ENCODE data around the gene MAN1B1.
A peak's percentile ranks its signal among the peaks of the same experiment; 100 is the strongest.
"Not testable (repeated sequence)": the region's sequence is repeated elsewhere in the genome, so short reads cannot be mapped to it uniquely, and the experiment has no call there.

MAN1B1 gene

DNA sequence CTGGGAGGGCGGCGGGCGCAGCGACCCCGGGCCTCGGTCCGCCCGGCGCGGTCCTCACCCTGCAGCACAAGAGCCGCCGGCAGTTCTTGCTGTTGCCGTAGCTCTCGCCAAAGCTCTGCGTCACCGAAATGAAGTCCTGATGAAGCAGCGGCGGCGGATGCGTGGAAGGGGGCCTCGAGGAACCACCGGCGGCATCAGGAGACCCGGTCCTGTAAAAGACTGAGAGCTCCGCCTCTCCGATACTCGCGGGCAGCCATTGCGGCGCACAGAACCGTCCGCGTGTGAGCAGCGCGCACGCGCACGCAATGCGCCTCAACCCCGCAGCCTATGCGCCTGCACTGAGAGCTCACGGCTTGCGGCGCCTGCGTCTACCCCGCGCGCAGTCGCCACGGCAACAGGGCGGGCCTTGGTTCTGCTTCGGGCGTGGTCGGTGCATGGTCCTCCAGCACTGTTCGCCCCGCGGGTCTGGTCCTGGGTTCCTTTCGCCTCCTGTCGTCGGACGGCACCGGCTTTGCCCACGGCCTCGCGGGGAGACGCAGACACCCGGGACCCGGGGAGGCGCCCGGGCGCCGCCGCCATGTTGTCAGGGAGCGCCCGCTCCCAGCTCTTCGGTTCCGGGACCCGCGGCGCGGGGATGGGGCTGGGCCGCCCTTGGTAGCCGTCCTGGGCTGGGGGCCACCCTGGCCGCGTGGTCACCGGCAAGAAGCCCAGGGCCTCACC is 42.8 kb downstream of the MAN1B1 start:
- peak; percentile 94 for DNase-seq

DNA sequence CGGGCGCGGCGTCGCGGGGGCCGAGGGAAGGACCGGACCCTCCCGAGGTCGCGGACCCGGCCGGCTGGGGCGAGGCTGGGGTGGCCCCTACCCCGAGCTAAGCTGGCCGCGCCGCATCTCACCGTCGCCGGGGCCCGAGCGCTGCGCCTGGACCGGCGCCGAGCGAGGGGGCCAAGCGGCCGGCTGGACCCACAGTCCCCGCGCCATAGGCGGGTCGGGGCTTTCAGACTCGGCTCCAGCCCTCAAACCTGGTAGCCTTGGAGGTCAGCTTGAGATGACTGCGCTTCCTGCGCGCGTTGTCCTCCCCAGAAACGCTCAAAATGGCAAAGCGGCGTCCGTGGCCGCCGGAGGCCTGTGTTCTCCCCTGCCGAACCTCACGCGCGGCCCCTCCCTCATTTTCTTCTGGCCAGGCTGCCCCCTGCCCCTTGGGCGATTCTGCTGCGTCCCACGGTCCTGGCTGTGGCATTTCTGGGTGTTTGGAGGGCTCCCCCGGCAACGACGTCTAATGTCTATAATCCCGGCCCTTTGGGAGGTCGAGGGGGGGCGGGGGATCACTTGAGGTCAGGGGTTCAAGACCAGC is 43.5 kb downstream of the MAN1B1 start:
- no peak for DNase-seq

DNA sequence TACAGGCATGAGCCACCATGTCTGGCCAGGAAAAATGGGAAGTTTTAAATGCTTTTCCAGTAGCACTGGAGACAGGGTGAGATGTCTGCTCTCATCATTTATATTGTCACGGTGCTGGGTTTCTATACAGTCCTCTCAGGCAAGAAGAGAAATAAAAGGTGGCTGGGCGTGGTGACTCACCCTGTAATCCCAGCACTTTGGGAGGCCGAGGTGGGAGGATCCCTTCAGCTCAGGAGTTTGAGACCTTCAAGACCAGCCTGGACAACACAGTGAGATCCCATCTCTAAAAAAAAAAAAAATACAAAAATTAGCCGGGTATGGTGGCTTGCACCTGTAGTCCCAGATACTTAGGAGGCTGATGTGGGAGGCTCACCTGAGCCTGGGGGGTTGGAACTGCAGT is 47.4 kb downstream of the MAN1B1 start:
- no peak for DNase-seq

DNA sequence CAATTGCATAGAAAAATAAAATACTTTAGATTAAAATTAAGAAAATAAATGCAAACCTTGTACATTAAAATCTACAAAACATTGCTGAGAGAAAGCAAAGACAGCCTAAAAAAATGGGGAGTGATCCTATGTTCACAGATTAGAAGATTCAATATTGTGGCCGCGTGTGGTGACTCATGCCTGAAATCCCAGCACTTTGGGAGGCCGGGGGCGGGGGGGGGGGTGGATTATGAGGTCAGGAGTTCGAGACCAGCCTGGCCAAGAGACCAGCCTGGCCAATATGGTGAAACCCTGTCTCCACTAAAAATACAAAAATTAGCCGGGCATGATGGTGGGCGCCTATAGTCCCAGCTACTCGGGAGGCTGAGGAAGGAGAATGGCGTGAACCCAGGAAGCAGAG is 48.4 kb downstream of the MAN1B1 start:
- not testable (repeated sequence) for DNase-seq

DNA sequence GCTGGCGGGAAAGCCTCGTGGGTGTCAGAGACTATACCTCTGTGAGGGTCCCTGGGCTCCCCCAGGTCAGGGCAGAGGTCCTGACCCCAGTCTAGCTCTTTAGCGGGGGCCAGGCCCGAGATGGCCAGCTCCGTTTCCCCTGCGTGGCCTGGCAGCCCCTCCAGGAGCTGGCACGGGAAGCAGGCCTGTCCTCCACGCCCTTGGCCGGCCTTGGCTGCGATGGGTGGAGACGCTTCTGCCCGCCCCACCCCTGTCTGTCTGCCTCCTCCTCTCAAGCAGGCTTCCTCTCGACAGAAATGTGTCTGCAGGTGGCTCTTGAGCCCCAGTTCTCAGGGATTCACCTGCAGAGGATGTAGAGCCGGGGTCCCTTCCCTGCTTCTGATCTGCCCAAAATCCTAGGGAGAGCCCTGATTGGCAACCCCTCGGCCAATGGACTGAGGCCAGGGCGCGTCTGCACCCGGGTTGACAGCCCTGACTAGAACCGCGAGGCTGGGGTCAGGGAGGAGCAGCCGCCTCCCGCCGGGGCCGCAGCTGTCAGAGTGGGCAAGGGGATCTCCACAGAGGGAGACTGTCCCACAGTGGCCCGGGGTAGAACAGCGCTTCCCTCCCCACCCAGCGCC is 49.6 kb downstream of the MAN1B1 start:
- no peak for DNase-seq

DNA sequence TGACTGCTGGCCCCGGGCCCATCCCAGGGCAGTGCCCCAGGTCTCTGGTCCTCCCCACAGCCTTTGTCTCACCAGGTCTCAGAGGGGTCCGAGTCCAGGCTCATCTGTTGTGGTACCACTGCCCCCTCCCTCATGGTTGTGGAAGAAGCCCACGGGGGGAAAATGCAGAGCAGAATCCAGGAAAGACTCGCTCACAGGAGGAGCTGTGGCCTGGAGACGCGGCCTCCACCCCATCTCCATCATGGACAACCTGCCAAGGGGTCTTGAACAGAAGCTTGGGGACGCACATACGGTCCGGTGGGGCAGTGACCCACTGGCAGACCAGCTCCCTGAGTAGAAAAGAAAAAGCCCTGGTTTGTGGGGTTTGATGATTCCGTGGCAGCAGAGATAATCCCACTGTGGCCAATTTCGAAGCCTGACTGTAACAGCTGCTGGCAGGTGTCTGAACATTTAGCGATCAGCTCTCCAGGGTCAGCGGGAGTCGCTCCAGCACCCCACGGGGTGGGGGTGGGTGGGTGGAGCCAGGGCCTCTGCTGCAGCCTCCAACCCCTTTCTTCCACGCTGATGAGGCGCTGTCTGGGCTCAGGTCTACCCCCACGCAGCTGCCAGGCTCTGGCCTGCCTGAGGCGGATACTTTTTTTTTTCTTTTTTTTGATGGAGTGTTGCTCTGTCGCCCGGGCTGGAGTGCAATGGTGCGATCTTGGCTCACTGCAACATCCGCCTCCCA is 50.3 kb downstream of the MAN1B1 start:
- no peak for DNase-seq

DNA sequence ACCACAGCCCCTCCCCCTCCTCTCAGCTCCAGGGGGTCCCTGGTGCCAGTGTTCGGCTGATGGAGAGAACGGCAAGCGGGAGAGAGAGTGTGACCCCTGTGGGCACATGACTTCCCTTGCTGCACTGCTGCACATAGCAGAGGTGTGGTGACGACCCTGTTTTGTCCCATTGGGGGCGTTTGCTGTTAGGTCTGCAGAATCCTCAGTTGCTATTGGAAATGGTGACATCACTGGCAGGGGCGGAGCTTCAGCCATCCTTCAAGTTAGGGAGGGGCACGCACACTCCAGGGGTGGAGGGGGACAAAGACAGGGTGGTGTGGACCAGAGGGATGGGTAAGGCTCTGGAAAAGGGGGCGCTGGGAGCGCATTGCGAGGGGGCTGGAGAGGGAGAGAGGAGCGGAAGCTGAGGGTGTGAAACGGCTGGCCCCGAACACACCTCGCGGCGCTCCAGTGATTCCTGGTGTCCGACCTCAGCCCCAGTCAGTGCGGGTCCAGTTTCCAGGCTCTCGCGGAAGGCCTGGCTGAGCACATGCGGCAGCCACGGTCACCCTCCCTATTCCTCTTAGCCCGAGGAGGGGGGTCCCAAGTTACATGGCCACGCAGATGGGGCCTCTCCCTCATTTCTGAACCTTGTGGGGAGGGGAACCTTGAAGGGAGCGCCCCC is 51.4 kb downstream of the MAN1B1 start:
- peak; percentile 35 for DNase-seq

DNA sequence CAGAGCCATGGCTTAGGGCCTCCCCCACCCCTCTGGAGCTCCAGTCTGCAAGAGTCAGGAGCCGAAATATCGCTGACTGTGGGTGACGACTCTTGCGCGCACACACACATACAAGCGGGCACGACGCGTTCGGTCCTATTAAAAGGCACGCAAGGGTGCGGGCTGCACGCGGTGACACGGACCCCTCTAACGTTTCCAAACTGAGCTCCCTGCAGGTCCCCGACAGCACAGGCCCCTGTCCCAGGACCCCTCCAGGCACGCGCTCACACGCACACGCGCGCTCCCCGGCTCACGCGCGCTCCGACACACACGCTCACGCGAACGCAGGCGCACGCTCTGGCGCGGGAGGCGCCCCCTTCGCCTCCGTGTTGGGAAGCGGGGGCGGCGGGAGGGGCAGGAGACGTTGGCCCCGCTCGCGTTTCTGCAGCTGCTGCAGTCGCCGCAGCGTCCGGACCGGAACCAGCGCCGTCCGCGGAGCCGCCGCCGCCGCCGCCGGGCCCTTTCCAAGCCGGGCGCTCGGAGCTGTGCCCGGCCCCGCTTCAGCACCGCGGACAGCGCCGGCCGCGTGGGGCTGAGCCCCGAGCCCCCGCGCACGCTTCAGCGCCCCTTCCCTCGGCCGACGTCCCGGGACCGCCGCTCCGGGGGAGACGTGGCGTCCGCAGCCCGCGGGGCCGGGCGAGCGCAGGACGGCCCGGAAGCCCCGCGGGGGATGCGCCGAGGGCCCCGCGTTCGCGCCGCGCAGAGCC is 52.1 kb downstream of the MAN1B1 start, which contains the start of gene GRIN1:
Gene GRIN1, plus strand, starts transcription at position 433 of the 746 bp plus-strand sequence. CDS start 333 bp downstream, outside the sequence.
- DNase-seq: peak; percentile 39

DNA sequence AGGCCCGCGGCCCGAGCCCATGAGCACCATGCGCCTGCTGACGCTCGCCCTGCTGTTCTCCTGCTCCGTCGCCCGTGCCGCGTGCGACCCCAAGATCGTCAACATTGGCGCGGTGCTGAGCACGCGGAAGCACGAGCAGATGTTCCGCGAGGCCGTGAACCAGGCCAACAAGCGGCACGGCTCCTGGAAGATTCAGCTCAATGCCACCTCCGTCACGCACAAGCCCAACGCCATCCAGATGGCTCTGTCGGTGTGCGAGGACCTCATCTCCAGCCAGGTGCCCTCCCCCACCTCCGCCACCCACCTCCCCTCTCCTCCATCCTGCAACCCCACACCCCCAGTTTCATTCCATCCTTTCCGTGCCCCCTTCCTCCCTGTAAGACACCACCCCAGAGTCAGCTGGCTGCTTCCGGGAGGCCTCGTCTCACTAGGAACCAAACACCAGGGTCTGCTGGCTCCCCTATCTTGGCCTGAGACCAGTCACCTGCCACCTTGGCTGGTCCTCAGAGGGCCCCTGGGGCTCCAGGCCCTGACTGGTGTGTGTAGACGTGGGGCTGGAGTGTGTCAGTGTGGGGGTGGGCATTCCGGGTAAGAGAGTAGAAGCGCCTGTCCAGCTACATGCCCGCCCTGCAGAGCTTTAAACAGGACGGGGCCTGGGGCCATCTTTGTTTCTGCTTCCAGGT is 52.8 kb downstream of the MAN1B1 start:
- DNase-seq: no peak

DNA sequence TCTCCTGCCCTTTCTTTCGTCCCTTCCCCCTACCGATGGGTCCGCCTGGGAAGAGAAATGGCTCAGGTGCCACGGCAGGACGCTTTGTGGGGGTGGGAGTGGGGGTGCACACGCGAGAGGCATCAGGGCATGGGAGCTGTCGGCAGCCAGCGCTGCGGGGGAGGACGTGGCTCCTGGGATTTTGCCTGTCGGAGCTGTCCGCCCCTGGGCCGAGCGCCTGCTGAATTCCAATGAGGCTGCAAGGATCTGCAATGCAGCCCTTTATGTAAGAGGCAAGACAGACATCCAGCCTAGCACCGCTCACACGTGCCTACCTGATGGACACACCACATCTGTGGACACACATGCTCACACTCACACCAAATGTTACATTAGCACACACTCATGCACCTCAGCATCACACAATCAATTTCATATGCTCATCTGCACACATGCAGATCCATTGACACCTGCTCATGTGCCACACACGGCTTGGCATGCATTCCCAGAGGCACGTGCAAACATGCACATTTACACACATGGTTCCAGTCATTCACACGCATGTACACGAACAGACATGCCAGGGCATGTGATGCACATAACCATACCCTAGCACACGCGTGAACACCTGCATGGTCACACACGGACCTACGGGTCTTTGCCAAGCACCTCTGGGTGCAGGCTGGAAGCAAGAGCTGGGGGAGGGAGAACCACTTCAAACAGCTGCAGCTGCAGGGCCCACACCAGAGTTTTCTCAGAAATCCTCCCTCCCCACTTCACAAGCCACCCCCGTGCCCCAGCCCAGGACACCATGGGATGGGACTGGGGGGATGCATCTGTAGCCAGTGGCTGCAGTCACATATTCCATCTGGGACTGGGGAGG is 53.6 kb downstream of the MAN1B1 start:
- DNase-seq: no peak

DNA sequence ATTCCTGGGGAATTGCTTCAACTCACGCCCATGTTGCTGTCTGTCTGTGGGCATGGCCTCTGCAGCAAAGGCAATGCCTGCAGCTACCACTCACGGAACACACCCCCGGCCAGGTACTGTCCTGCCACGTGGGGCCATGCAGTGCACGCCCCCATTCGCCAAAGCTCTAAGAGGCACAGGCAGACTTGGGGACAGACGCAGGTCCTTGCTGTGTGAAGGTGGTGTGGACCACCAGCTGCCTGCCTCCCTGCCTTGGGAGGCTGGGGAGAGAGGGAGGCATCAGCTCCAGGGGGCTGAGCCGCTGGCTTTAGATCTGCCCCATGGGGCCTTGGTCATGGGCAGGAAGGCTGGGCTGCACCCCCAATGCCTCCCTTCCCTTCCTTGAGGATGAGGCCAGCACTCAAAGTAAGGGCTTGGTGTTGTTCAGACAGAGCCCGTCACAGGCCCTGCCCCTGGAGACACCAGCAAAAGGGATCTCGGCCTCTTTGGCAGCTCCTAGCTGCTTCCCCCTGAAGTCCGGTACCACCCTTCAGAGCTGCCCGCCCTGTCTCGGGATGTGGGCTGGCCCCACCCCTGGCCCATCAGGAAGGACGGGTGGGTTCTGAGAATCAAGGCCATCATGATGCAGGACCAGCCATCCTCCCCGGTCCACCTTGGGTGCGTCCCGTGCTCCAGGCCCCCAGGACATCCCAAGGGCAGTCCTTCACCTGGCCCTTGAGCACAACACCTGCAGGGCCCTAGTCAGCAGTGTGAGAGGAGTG is 54.4 kb downstream of the MAN1B1 start:
- DNase-seq: no peak

DNA sequence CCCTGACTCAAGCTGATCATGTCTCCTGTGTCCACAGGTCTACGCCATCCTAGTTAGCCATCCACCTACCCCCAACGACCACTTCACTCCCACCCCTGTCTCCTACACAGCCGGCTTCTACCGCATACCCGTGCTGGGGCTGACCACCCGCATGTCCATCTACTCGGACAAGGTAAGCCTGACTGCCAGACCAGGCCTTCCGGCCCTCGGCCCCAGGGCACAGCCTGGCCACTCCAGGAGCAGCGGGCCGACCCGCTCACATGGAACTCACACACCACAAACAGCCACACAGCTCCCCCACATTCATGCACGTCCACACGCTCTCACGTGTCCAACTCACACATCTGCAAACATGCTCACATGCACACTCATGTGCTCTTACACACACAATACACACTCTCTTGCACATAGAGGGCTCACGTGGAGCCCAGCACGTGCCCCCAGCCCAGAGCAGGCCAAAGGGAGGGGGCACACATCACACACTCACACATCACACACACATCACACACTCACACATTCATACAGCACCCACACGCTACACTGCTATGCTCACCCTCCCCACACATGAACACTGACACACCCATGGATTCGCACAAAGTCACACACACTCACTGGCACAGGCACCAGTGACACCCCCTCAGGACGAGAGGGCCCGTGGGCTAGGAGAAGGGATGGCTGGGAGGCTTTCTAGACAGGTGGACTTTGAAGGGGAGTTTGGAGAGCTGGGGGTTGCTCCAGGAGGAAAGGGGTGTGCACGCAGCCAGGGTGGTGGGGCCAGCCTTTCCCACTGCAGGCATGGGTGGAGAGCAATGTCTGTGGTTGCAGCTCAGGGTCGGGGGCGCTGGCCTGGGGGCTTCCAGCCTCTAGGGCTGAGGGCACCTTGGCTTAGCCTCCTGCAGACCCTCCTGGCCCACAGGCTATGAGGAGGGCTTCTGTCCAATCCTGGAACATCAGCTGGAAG is 55.5 kb downstream of the MAN1B1 start:
- DNase-seq: no peak

DNA sequence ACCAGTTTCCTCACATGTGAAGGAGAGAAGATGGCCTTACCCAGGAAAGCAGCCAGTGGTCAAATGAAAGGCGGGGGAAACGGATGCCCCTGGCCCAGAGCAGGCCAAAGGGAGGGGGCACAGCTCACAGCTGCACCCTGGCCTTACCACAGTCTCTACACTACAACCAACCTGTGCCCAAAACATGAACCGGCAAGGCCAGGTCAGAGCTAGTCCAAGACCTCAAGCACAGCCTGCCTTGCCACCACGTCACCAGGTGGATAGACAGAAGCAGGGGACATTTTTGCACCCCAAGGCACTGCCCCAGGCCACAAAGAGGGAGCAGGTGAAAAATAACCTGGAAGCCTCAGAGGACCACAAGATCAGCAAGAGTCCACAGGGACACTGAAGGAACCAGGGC is 56.7 kb downstream of the MAN1B1 start:
- no peak for DNase-seq

DNA sequence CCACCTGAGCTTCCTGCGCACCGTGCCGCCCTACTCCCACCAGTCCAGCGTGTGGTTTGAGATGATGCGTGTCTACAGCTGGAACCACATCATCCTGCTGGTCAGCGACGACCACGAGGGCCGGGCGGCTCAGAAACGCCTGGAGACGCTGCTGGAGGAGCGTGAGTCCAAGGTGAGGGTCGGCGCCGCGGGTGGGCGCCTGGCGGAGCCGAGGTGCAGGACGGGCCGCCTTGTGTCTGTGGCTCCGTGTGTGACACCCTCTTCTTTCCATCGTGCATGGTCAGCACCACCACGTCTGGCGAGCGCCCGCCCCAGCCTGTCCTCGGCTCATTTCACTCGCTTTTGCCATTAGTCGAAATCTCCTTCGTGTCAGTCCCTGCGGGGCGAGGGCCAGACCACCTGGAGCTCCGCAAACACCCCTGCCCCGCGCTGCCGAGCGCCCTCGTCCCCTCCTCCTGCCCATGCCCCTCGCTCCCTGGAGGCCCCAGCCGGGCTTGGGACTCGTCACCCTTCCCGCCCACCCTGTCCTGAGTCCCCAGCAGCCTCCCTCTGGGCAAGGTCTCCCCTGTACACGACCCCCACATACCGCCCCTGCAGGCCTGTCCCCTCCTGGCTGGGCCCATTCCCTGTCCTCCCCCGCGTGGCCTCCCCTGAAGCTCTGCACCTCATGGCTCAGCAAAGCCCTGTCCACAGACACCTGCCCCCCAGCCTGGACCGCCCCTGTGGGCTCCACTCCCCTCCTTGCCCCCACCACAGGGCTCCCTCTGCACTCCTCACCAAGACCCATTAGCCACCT is 59.1 kb downstream of the MAN1B1 start:
- no peak for DNase-seq

DNA sequence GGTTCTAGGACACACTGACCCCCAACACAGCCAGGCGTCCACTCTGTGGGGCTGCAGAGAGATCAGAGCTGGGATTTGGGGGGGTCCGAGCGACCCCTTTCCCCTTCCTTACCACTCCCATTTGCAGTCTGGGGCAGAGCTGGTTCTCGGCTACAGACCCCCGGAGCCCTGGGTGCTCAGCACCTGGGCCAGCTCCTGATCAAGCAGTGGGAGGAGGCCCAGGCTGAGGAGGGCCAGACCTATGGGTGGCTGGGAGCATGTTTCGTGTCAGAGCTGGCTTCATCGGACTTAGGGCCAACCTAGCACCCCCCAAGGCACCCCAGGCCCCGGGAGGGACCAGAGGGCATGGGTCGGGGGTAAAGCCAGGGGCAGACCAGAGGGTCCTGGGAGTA is 59.7 kb downstream of the MAN1B1 start:
- DNase-seq: no peak

DNA sequence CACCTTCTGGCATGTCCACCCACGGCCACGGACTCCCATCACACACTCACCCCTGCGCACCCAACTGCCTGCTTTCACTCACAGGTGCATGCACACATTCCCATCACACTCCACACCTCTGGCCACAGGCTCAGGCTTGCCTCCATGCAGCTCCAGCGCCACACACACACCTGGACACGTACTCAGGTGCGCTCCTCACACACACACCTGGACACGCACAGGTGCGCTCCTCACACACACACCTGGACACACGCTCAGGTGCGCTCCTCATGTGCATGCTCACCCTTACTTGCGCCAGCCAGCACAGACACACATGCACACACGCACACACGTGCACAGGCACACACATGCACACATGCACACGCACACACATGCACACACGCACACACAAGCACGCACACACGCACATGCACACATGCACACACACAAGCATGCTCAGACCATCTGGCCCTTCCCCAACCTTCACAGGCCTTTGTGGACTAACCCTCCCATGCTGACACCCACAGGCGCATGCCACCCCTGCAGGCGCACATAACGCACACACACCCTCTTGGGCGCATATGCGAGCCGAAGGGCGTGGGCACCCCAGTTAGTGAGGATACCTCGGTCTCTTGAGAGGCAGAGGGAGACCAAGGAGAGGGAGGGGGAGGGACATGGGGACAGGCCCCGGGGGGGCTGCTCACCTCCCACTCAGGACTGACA is 60.5 kb downstream of the MAN1B1 start:
- no peak for DNase-seq

DNA sequence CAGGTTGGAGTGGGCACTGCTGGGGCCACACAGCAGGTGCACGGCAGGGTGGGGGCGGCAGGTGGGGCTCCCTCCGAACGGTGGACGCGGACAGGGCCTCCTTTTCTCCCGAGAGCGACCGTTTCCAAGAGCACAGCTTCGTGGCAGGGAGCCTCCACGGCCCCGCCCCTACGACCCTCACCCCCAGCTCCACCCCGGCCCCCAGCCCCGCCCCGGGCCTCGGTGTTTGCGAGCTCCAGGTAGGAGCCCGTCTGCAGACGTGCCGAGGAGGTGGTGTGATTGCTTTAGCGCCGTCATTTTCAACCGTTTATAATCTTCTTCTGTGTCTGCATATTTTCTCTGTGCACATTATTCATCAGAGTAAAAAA is 61.0 kb downstream of the MAN1B1 start:
- DNase-seq: no peak

All from stimulated activated CD4-positive, alpha-beta T cell treated with anti-CD3 and anti-CD28 coated beads, Interleukin-15, amount 100 ng/mL, for 24 hours (primary cell).